Lower lobe of right lung (tissue), 2 donors: ENCODE results near the gene CHRDL1. TPM values are rescaled to one million over a fixed set of nuclear protein-coding genes. Genes with fewer than 3 reads are reported as not detected.

ENCODE experiments used
- ATAC-seq, 2 donors: fragments of 200-7000 bp; cut with Tn5 transposase; one replicate each; pipeline ENCODE4 v1.9.1; 2020 to 2022; ENCODE audit warnings: mild to moderate bottlenecking in 2 of 2, moderate library complexity in 2 of 2
- DNase-seq: peaks from one replicate; pipeline ENCODE4 v3.0.0-alpha.2; 2020
- H3K27ac ChIP-seq: fragments of 200-600 bp; one replicate; pipeline ENCODE4 v1.8.0; 2022
- H3K27me3 ChIP-seq: fragments of 200-600 bp; one replicate; pipeline ENCODE4 v1.8.0; 2022; ENCODE audit warnings: low read depth
- H3K36me3 ChIP-seq: fragments of 200-600 bp; one replicate; pipeline ENCODE4 v1.8.0; 2022; ENCODE audit warnings: mild to moderate bottlenecking
- H3K4me1 ChIP-seq: fragments of 200-600 bp; one replicate; pipeline ENCODE4 v1.8.0; 2022
- H3K4me3 ChIP-seq: fragments of 200-600 bp; one replicate; pipeline ENCODE4 v1.8.0; 2022; ENCODE audit warnings: mild to moderate bottlenecking
- H3K9me3 ChIP-seq: fragments of 200-600 bp; one replicate; pipeline ENCODE4 v1.8.0; 2022
- intact Hi-C: fragments of 100-400 bp; cut with DNase I; formaldehyde crosslinking; loops from one replicate; pipeline ENCODE4 v1.11.0; 2022
- total RNA-seq: library from RNA; stranded (reverse); fragmentation: NEBNext Ultra II Directional; extraction: Animal tissue kit (Norgen Biotek cat#: 25700); gene quantifications from one replicate; pipeline ENCODE4 v1.2.1, GENCODE V29; 2021
- TF ChIP-seq, protein P1 (sequence below): fragments of 200-600 bp; IDR thresholded peaks from one replicate; pipeline ENCODE4 v1.8.0; 2022; ENCODE audit warnings: antibody characterized with exemption, mild to moderate bottlenecking
- donor health status: DM: no; HTN: yes; CAD: no; lungs with severe emphysema.

Gene CHRDL1
- total RNA-seq, 1 donor from 2014 or later: 60.6 TPM

GRCh38 chrX:110755611-110756010, 40.0 kb downstream of the CHRDL1 start:
- Histone ChIP-seq H3K4me3 (no peak overlapping the region), H3K4me1 (no peaks in the 10 kb centered on the region), H3K27me3 (no peaks in the 10 kb centered on the region), H3K36me3 (no peaks in the 10 kb centered on the region), H3K27ac (no peak overlapping the region), H3K9me3 (no peaks in the 10 kb centered on the region)
- DNase-seq (no peak), ATAC-seq (no peak)
- intact Hi-C loops: no loop called here
- TF ChIP-seq, protein P1, sequence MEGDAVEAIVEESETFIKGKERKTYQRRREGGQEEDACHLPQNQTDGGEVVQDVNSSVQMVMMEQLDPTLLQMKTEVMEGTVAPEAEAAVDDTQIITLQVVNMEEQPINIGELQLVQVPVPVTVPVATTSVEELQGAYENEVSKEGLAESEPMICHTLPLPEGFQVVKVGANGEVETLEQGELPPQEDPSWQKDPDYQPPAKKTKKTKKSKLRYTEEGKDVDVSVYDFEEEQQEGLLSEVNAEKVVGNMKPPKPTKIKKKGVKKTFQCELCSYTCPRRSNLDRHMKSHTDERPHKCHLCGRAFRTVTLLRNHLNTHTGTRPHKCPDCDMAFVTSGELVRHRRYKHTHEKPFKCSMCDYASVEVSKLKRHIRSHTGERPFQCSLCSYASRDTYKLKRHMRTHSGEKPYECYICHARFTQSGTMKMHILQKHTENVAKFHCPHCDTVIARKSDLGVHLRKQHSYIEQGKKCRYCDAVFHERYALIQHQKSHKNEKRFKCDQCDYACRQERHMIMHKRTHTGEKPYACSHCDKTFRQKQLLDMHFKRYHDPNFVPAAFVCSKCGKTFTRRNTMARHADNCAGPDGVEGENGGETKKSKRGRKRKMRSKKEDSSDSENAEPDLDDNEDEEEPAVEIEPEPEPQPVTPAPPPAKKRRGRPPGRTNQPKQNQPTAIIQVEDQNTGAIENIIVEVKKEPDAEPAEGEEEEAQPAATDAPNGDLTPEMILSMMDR: no peak

DNA sequence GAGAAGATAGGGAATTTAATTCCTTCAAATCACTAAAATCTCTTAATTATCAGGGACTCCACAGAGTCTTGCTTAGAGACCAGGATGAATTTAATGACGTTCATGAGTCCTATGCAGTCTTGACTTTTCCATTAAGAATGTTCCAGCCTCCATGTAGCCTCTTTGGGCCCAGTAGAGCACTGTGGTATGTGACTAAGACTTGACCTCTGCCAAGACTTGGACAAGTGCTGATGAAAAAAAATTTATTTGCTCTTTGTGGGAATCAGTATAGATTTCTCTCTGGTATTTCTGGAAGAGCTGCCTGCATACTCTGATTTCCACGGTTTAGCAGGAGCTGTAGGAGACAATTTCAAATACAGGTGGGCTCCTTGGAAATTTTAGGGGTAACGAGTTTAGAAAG, 40.6 kb downstream of the CHRDL1 start:
- Histone ChIP-seq H3K4me1 (no peaks in the 10 kb centered on the region), H3K27me3 (no peaks in the 10 kb centered on the region), H3K9me3 (no peaks in the 10 kb centered on the region), H3K4me3 (no peak overlapping the region), H3K27ac (no peak overlapping the region), H3K36me3 (no peaks in the 10 kb centered on the region)
- intact Hi-C loops: no loop called here
- TF ChIP-seq, protein P1: no peak
- no peak for DNase-seq
- ATAC-seq: no peak

DNA sequence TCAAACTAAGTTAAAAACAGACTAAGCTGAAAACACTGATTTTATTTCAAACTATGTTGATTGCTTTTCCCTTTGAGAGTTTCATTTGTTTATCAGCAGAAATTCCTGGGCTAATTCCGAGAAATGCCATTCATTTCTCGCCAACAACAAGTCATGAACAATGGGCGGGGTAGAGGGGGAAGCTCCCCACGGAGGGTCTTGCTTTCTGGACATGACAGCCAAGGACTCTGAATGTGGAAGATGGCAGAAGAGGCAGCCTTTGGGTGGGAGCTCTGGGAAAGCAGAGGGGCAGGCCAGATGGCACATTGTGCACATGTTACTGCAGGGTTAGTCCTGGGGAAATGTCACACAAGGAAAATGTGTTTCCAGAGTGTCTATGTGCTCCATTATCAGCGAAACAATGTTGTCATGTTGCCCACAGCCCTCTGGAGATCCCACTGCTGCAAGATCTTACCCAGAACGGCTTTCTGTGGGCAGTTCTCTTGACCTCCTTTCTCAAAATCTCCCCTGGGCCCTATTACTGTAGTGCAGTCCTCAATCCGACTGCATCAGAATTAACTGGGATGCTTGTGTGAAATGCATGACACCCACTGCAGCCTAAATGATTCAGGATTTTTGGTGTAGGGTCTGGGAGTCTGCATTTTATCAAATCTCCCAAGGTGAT, 45.0 kb downstream of the CHRDL1 start:
- TF ChIP-seq, protein P1: no peak
- no peaks in the 10 kb centered on the region for H3K27me3 ChIP-seq
- H3K4me1 ChIP-seq: no peaks in the 10 kb centered on the region
- H3K27ac ChIP-seq: no peak overlapping the region
- no peaks in the 10 kb centered on the region for H3K9me3 ChIP-seq
- ATAC-seq (no peak), DNase-seq (no peak)
- no peaks in the 10 kb centered on the region for H3K36me3 ChIP-seq
- no peak overlapping the region for H3K4me3 ChIP-seq
- intact Hi-C loops: no loop called here

- Histone ChIP-seq H3K4me3 (no peak overlapping the region), H3K4me1 (no peaks in the 10 kb centered on the region), H3K27ac (no peak overlapping the region), H3K27me3 (no peaks in the 10 kb centered on the region), H3K9me3 (no peaks in the 10 kb centered on the region), H3K36me3 (no peaks in the 10 kb centered on the region)
- intact Hi-C loops: no loop called here
- ATAC-seq (no peak), DNase-seq (no peak)
- TF ChIP-seq, protein P1: no peak
These were observed 47.3 kb downstream of the CHRDL1 start for GRCh38 chrX:110748256-110748806.

- no peaks in the 10 kb centered on the region for H3K9me3 ChIP-seq
- no peak overlapping the region for H3K27ac ChIP-seq
- H3K36me3 ChIP-seq: no peaks in the 10 kb centered on the region
- no peak for ATAC-seq
- intact Hi-C loops: no loop called here
- no peak for DNase-seq
- no peak overlapping the region for H3K4me3 ChIP-seq
- no peaks in the 10 kb centered on the region for H3K4me1 ChIP-seq
- H3K27me3 ChIP-seq: no peaks in the 10 kb centered on the region
- TF ChIP-seq, protein P1: no peak
These were observed 49.6 kb downstream of the CHRDL1 start for GRCh38 chrX:110746014-110746413.
